Measurements from ENCODE around the gene FAM43B.

- TF ChIP-seq CTCF (IDR thresholded peaks at IDR 0.05), result no peak
- TF ChIP-seq ZFX (IDR thresholded peaks at IDR 0.05; ENCODE audit: borderline replicate concordance), result no peak
These were observed 2.8 kb downstream of the FAM43B start for GRCh38 chr1:20555025-20555757.

Data from 22Rv1 (cell line).